ENCODE results near the gene NPC1. TPM values are rescaled to one million over a fixed set of nuclear protein-coding genes. Genes with fewer than 3 reads are reported as not detected.
A peak's percentile ranks its signal among the peaks of the same experiment; 100 is the strongest.

NPC1 gene
- total and polyA plus RNA-seq, 8 donors = 6.2 to 25.6 (median 11.0) TPM

DNA sequence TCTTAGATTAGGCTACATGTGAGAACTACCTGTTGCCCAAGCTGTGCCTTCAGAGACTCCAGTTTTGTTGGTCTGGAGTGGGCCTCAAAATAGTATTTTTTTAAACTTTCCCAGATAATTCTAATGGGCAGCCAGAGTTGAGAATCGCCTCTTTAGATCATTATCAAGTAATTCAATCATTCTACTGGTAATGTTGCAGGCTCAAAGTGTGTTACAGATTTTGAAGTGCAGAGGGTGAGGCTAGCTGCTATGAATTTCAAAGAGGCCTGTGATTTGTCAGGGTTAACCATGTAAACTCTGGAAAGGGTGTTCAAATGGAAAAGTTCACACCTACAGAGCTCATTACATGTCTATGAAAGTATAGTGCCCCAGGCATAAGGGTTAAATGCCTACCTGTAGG lies 46.3 kb upstream of the NPC1 start:
- peaks cover 0 to 6% (median 0%) of the 10 kb centered on the region in 3 donors for H3K4me1 ChIP-seq
- TF ChIP-seq, protein P1, sequence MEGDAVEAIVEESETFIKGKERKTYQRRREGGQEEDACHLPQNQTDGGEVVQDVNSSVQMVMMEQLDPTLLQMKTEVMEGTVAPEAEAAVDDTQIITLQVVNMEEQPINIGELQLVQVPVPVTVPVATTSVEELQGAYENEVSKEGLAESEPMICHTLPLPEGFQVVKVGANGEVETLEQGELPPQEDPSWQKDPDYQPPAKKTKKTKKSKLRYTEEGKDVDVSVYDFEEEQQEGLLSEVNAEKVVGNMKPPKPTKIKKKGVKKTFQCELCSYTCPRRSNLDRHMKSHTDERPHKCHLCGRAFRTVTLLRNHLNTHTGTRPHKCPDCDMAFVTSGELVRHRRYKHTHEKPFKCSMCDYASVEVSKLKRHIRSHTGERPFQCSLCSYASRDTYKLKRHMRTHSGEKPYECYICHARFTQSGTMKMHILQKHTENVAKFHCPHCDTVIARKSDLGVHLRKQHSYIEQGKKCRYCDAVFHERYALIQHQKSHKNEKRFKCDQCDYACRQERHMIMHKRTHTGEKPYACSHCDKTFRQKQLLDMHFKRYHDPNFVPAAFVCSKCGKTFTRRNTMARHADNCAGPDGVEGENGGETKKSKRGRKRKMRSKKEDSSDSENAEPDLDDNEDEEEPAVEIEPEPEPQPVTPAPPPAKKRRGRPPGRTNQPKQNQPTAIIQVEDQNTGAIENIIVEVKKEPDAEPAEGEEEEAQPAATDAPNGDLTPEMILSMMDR (IDR thresholded peaks at IDR 0.05) = no peak
- WGBS, 2 donors = 78 to 88% methylated on average over 1 of the region's 1 CpG
- intact Hi-C loops (cut with DNase I) = loop anchor here in 1 of 3 donors (5.0 kb wide), 1 partner anchor 45 kb away; no protein-coding TSS in a partner anchor
- FAIRE-seq (no peak), DNase-seq (no peak), ATAC-seq (no peak)
- H3K27me3 ChIP-seq = no peaks in the 10 kb centered on the region
- H3K9me3 ChIP-seq = no peaks in the 10 kb centered on the region
- no peak overlapping the region for H3K27ac ChIP-seq
- no peaks in the 10 kb centered on the region for H3K36me3 ChIP-seq
- H3K4me3 ChIP-seq = no peak overlapping the region

DNA sequence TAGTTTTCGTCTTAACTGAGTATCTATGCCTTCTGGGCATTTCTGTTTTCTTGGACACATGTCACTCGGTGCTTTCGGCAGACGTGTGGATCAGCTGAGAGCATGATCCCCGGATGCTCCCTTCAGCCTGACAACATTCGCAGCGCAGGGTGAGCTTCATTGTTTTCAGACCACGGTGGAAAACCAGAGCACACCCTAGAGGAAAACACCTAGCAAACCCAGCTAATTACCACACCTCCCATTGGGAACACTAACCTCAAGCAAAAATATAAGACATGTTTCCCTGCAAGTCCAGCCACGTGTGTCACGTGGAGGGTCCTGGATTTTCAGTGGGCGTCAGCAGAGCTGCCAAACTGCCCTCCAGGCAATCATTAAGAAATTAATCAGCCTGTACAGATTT lies 45.4 kb upstream of the NPC1 start:
- WGBS, 2 donors = 41 to 50% methylated on average over 11 of the region's 11 CpGs
- TF ChIP-seq, protein P1 (IDR thresholded peaks at IDR 0.05) = no peak
- H3K27ac ChIP-seq = no peak overlapping the region
- no peaks in the 10 kb centered on the region for H3K9me3 ChIP-seq
- no peak for DNase-seq
- no peak for ATAC-seq
- H3K36me3 ChIP-seq = no peaks in the 10 kb centered on the region
- intact Hi-C loops (cut with DNase I) = loop anchor here in 1 of 3 donors (5.0 kb wide), 1 partner anchor 46 kb away; no protein-coding TSS in a partner anchor
- H3K27me3 ChIP-seq = no peaks in the 10 kb centered on the region
- H3K4me3 ChIP-seq = no peak overlapping the region
- peaks cover 0 to 8% (median 0%) of the 10 kb centered on the region in 3 donors for H3K4me1 ChIP-seq
- no peak for FAIRE-seq

DNA sequence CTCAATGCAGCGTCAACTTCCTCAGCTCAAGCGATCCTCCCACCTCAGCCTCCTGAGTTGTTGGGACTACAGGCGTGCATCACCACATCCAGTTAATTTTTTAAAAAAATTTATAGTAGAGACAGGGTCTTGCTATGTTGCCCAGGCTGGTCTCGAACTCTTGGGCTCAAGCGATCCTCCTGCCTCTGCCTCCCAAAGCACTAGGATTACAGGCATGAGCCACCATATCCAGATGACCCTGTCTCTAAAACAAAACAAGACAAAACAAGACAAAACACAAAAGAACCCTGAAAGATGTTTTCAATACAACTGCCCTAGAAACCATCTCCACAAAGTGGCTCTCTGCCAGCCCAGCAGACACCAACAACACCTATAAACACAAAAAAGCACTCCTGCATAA lies 45.0 kb upstream of the NPC1 start:
- ATAC-seq (no peak), DNase-seq (no peak), FAIRE-seq (no peak)
- WGBS, 2 donors = 86 to 91% methylated on average over 5 of the region's 5 CpGs
- Histone ChIP-seq H3K4me1 (peaks cover 0 to 8% (median 0%) of the 10 kb centered on the region in 3 donors), H3K27me3 (no peaks in the 10 kb centered on the region), H3K27ac (no peak overlapping the region), H3K9me3 (no peaks in the 10 kb centered on the region), H3K36me3 (no peaks in the 10 kb centered on the region), H3K4me3 (no peak overlapping the region)
- intact Hi-C loops (cut with DNase I) = loop anchor here in 1 of 3 donors (5.0 kb wide), 1 partner anchor 46 kb away; no protein-coding TSS in a partner anchor
- TF ChIP-seq, protein P1 (IDR thresholded peaks at IDR 0.05) = no peak

DNA sequence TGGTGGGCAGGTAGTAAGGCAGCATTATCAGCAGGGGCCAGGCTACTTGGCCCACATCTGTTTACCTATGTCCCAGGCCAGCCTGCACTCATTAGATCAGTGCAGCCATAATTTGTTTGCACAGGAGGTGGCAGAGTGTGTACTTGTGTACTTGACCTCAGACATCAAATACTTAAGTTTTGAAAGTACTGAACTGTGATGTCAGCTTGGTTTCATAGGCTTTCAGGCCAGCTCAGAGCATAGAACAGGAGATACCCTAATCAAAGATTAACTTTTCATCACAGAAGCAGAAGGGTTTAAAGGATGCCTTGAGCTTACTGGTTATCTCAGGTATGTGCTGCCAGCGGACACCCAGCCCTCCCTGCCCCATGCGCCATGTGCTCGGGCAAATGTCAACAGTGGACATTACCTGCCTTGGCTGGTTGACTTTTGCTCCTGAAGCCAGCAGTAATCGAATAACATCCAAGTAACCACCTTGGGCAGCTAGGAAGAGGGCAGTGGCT lies 43.2 kb upstream of the NPC1 start:
- H3K4me3 ChIP-seq = no peak overlapping the region
- H3K9me3 ChIP-seq = no peaks in the 10 kb centered on the region
- ATAC-seq = peak; percentile 46 to 80 (median 74)
- 45 to 48% methylated on average over 4 of the region's 4 CpGs for WGBS, 2 donors
- no peaks in the 10 kb centered on the region for H3K27me3 ChIP-seq
- intact Hi-C loops (cut with DNase I) = loop anchor here in 1 of 3 donors (10.0 kb wide), 1 partner anchor 65 kb away; no protein-coding TSS in a partner anchor
- H3K36me3 ChIP-seq = no peaks in the 10 kb centered on the region
- TF ChIP-seq, protein P1 (IDR thresholded peaks at IDR 0.05) = no peak
- peaks cover 0 to 8% (median 0%) of the 10 kb centered on the region in 3 donors for H3K4me1 ChIP-seq
- FAIRE-seq = no peak
- no peak for DNase-seq
- no peak overlapping the region for H3K27ac ChIP-seq

DNA sequence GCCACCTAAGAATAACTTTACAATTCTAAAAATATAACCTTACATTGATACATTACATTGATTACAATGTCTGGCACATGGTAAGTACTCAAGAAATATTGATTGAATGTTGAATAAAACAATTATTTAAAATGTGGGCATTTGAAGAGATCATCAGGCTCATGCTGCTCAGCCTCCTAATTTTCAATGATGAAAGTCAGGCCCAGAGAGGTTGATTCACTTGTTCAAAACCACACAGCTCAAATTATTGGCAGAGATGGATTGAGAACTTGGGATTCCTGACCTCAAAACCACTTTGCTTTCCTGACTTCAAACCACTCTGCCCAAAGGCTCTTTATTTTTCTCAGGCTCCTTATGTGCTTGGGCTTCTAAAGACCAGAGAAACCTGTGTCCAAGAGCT lies 41.7 kb upstream of the NPC1 start:
- ATAC-seq = no peak
- no peaks in the 10 kb centered on the region for H3K36me3 ChIP-seq
- no peak for DNase-seq
- TF ChIP-seq, protein P1 (IDR thresholded peaks at IDR 0.05) = no peak
- FAIRE-seq = no peak
- intact Hi-C loops (cut with DNase I) = loop anchor here in 1 of 3 donors (10.0 kb wide), 1 partner anchor 67 kb away; no protein-coding TSS in a partner anchor
- no peaks in the 10 kb centered on the region for H3K27me3 ChIP-seq
- H3K27ac ChIP-seq = no peak overlapping the region
- no peaks in the 10 kb centered on the region for H3K9me3 ChIP-seq
- H3K4me1 ChIP-seq = peaks cover 0 to 8% (median 0%) of the 10 kb centered on the region in 3 donors
- no peak overlapping the region for H3K4me3 ChIP-seq

All from pancreas (tissue), 10 donors.